Fibroblast of lung (primary cell): ENCODE results near the gene KCNMA1.

Experiments
- EZH2 ChIP-seq: IDR thresholded peaks from 2 replicates; pipeline ENCODE4 v1.5.1; 2012; ENCODE audit warnings: low read length, control low read depth, mild to moderate bottlenecking; ENCODE audit errors: missing control alignments
- TF ChIP-seq, protein P1 (sequence below), 2 donors: IDR thresholded peaks in 1 of 2; conservative IDR thresholded peaks in 1 of 2; 1 replicate in 1 of 2; 2 replicates in 1 of 2; pipeline ENCODE4 v1.5.1; 2011 to 2012; ENCODE audit warnings: low read length in 2 of 2, control low read depth in 1 of 2, inconsistent platforms in 1 of 2, low read depth in 1 of 2, mild to moderate bottlenecking in 1 of 2

DNA sequence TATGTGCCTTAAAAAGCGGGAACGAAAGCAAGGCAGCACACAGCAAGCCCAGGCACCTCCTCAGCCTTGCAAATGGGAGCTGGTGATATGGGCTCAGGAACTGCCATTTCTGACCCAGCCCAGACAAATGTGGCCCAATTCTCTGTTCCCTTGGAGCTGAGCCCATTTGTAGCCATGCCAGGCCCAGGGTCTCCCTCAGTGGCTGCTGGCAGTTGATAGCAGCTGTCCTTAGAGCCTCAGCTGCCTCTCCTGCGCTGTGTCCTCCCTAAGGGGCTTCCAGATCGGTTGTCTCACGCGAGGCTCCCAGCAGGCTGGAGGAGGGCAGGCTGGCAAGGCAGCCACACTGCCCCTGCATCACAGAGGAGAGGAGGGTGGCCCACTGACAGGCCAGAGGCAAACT, 275.8 kb downstream of the KCNMA1 start:
- TF ChIP-seq, protein P1, sequence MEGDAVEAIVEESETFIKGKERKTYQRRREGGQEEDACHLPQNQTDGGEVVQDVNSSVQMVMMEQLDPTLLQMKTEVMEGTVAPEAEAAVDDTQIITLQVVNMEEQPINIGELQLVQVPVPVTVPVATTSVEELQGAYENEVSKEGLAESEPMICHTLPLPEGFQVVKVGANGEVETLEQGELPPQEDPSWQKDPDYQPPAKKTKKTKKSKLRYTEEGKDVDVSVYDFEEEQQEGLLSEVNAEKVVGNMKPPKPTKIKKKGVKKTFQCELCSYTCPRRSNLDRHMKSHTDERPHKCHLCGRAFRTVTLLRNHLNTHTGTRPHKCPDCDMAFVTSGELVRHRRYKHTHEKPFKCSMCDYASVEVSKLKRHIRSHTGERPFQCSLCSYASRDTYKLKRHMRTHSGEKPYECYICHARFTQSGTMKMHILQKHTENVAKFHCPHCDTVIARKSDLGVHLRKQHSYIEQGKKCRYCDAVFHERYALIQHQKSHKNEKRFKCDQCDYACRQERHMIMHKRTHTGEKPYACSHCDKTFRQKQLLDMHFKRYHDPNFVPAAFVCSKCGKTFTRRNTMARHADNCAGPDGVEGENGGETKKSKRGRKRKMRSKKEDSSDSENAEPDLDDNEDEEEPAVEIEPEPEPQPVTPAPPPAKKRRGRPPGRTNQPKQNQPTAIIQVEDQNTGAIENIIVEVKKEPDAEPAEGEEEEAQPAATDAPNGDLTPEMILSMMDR (conservative IDR thresholded peaks at IDR 0.05 in 1 of 2, IDR thresholded peaks at IDR 0.05 in 1 of 2; ENCODE audit: low read depth in 1 of 2, low read length in 2 of 2) = no peak
- TF ChIP-seq EZH2 = no peak
